ENCODE results near the gene CDK5. TPM values are rescaled to one million over a fixed set of nuclear protein-coding genes. Genes with fewer than 3 reads are reported as not detected.

The CDK5 gene
- total RNA-seq, 4 donors from 2014 or later, result 3.8 to 12.9 (median 8.6) TPM

- DNase-seq, result no peak
- Histone ChIP-seq H3K4me3 (no peak overlapping the region), H3K4me1 (peaks cover 18 to 30% (median 29%) of the 10 kb centered on the region in 3 donors), H3K36me3 (peaks cover 0 to 16% (median 0%) of the 10 kb centered on the region in 3 donors), H3K9me3 (no peaks in the 10 kb centered on the region), H3K27ac (no peak overlapping the region), H3K27me3 (peaks cover 0 to 19% (median 0%) of the 10 kb centered on the region in 4 donors)
- TF ChIP-seq, protein P1, sequence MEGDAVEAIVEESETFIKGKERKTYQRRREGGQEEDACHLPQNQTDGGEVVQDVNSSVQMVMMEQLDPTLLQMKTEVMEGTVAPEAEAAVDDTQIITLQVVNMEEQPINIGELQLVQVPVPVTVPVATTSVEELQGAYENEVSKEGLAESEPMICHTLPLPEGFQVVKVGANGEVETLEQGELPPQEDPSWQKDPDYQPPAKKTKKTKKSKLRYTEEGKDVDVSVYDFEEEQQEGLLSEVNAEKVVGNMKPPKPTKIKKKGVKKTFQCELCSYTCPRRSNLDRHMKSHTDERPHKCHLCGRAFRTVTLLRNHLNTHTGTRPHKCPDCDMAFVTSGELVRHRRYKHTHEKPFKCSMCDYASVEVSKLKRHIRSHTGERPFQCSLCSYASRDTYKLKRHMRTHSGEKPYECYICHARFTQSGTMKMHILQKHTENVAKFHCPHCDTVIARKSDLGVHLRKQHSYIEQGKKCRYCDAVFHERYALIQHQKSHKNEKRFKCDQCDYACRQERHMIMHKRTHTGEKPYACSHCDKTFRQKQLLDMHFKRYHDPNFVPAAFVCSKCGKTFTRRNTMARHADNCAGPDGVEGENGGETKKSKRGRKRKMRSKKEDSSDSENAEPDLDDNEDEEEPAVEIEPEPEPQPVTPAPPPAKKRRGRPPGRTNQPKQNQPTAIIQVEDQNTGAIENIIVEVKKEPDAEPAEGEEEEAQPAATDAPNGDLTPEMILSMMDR (IDR thresholded peaks at IDR 0.05), result no peak
- no peak for TF ChIP-seq POLR2A (IDR thresholded peaks at IDR 0.05)
- WGBS, 2 donors, result 88 to 89% methylated on average over 5 to 8 of the region's 8 CpGs
- intact Hi-C loops (cut with DNase I), result no loop called here
Observed at GRCh38 chr7:151053751-151054150, 3.9 kb downstream of the CDK5 start.

DNA sequence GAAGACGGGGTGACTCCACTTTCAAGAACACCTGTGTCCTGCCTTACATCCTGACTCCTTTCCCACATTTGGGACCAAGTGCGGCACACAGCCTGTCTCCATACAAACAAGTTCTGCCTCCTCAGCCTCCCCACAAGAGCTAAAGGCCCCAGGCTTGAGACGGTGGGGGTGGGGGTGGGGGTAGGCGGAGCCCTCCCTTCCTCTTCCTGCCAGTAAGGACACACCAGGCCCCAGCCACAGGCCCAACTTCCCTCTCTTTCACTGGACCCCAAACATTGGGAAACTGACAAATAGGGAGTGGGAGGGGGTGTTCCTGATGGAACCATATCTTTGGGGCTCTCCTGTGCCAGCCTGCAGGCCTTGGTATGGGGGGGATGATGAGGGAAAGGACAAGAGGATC lies 4.6 kb downstream of the CDK5 start:
- Histone ChIP-seq H3K27me3 (peaks cover 0 to 19% (median 0%) of the 10 kb centered on the region in 4 donors), H3K9me3 (no peaks in the 10 kb centered on the region), H3K36me3 (peaks cover 0 to 16% (median 0%) of the 10 kb centered on the region in 3 donors), H3K4me1 (peaks cover 14 to 24% (median 23%) of the 10 kb centered on the region in 3 donors), H3K27ac (no peak overlapping the region), H3K4me3 (no peak overlapping the region)
- 81 to 90% methylated on average over 2 of the region's 4 CpGs for WGBS, 2 donors
- intact Hi-C loops (cut with DNase I), result no loop called here
- TF ChIP-seq POLR2A (IDR thresholded peaks at IDR 0.05), result no peak
- TF ChIP-seq, protein P1 (IDR thresholded peaks at IDR 0.05), result no peak
- DNase-seq, result no peak

DNA sequence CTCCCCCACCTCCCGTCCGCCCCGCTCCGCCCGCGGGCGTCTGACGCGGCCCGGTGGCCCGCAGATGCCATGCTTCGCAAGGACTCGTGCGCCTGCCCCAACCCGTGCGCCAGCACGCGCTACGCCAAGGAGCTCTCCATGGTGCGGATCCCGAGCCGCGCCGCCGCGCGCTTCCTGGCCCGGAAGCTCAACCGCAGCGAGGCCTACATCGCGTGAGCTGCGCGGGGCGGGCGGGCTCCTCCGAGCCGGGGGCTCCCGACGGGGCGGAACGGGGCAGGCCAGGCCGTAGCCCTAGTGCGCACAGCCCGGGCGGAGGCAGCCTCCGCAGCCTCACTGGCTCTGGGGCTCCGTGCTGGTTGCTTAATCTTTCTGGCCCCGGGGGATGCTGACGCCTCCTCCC lies 6.6 kb downstream of the CDK5 start:
- Histone ChIP-seq H3K36me3 (peaks cover 0 to 17% (median 0%) of the 10 kb centered on the region in 3 donors), H3K4me3 (peak overlapping the region in 2 of 4 donors; percentile 5 to 41), H3K4me1 (peaks cover 10 to 24% (median 11%) of the 10 kb centered on the region in 3 donors), H3K9me3 (no peaks in the 10 kb centered on the region), H3K27ac (no peak overlapping the region), H3K27me3 (peaks cover 0 to 19% (median 0%) of the 10 kb centered on the region in 4 donors)
- 0 to 38% methylated on average over 3 to 10 of the region's 50 CpGs for WGBS, 2 donors
- intact Hi-C loops (cut with DNase I), result no loop called here
- TF ChIP-seq POLR2A (IDR thresholded peaks at IDR 0.05), result no peak
- TF ChIP-seq, protein P1 (IDR thresholded peaks at IDR 0.05), result no peak
- DNase-seq, result no peak

DNA sequence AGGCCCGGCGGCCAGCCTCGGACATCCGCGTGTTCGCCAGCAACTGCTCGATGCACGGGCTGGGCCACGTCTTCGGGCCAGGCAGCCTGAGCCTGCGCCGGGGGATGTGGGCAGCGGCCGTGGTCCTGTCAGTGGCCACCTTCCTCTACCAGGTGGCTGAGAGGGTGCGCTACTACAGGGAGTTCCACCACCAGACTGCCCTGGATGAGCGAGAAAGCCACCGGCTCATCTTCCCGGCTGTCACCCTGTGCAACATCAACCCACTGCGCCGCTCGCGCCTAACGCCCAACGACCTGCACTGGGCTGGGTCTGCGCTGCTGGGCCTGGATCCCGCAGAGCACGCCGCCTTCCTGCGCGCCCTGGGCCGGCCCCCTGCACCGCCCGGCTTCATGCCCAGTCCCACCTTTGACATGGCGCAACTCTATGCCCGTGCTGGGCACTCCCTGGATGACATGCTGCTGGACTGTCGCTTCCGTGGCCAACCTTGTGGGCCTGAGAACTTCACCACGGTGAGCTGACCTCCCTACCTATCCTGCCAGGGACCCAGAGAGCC lies 8.7 kb downstream of the CDK5 start:
- Histone ChIP-seq H3K36me3 (peaks cover 0 to 31% (median 0%) of the 10 kb centered on the region in 3 donors), H3K27me3 (peaks cover 0 to 19% (median 0%) of the 10 kb centered on the region in 4 donors), H3K4me1 (peaks cover 10 to 24% (median 11%) of the 10 kb centered on the region in 3 donors), H3K9me3 (no peaks in the 10 kb centered on the region), H3K27ac (no peak overlapping the region), H3K4me3 (no peak overlapping the region)
- no peak for DNase-seq
- WGBS, 2 donors, result 87 to 93% methylated on average over 18 of the region's 38 CpGs
- TF ChIP-seq, protein P1 (IDR thresholded peaks at IDR 0.05), result no peak
- TF ChIP-seq POLR2A (IDR thresholded peaks at IDR 0.05), result no peak
- intact Hi-C loops (cut with DNase I), result no loop called here

GRCh38 chr7:151047976-151048815 lies 9.5 kb downstream of the CDK5 start, which contains the start of gene ASIC3:
ASIC3 (plus strand) TSS chr7:151048531; CDS start chr7:151048886, 355 bp downstream.
- TF ChIP-seq POLR2A (IDR thresholded peaks at IDR 0.05), result no peak
- TF ChIP-seq, protein P1 (IDR thresholded peaks at IDR 0.05), result no peak
- H3K4me3 ChIP-seq, result no peak within 1 kb of the TSS
- 76 to 79% methylated on average over 15 to 22 of the region's 22 CpGs for WGBS, 2 donors
- peaks cover 0 to 29% (median 0%) of the 10 kb centered on the region in 3 donors for H3K36me3 ChIP-seq
- H3K27me3 ChIP-seq, result peaks cover 0 to 19% (median 0%) of the 10 kb centered on the region in 4 donors
- intact Hi-C loops (cut with DNase I), result no loop called here
- DNase-seq, result no peak
- H3K9me3 ChIP-seq, result no peaks in the 10 kb centered on the region
- no peak within 1 kb of the TSS for H3K27ac ChIP-seq
- peaks cover 10 to 24% (median 11%) of the 10 kb centered on the region in 3 donors for H3K4me1 ChIP-seq

Data from esophagus squamous epithelium (tissue), 5 donors.